GM06990 (cell line): Measurements from ENCODE around the gene PZP.
"Not testable (repeated sequence)": the region's sequence is repeated elsewhere in the genome, so short reads cannot be mapped to it uniquely, and the experiment has no call there.

ENCODE experiments used
- DNase-seq: peaks from one replicate; pipeline ENCODE4 v3.0.0-alpha.2; 2011; ENCODE audit not compliant: insufficient read length; ENCODE audit errors: extremely low read depth
- H3K27me3 ChIP-seq: replicated peaks from 2 replicates; pipeline ENCODE4 v1.6.0; 2011; ENCODE audit warnings: low read length; ENCODE audit not compliant: control insufficient read depth, insufficient read depth
- H3K36me3 ChIP-seq: 2 replicates; pipeline ENCODE4 v1.5.1; 2011; ENCODE audit warnings: low read length; ENCODE audit not compliant: control insufficient read depth, insufficient read depth
- H3K4me3 ChIP-seq: replicated peaks from 2 replicates; pipeline ENCODE4 v1.5.1; 2011; ENCODE audit warnings: low read depth, mild to moderate bottlenecking, control low read depth, low read length
- CTCF ChIP-seq: IDR thresholded peaks from 2 replicates; pipeline ENCODE4 v1.5.1; 2011; ENCODE audit warnings: low read length, control low read depth, mild to moderate bottlenecking, inconsistent platforms; ENCODE audit not compliant: insufficient read depth, poor library complexity, severe bottlenecking

Gene PZP

GRCh38 chr12:9208229-9208628, at the start of gene PZP:
Gene PZP, minus strand, starts transcription at chr12:9208395. Its CDS starts 54 bp downstream, at chr12:9208341.
- Histone ChIP-seq H3K27me3 (no peaks in the 10 kb centered on the region; the same call in 1 of the 2 replicates), H3K36me3 (no peaks in the 10 kb centered on the region), H3K4me3 (no peak within 1 kb of the TSS)
- TF ChIP-seq CTCF: no peak
- no peak for DNase-seq

GRCh38 chr12:9256758-9257405, 48.7 kb upstream of the PZP start:
- Histone ChIP-seq H3K4me3 (no peak overlapping the region), H3K36me3 (no peaks in the 10 kb centered on the region), H3K27me3 (no peaks in the 10 kb centered on the region)
- TF ChIP-seq CTCF: no peak
- DNase-seq: no peak

- H3K27me3 ChIP-seq: no peaks in the 10 kb centered on the region
- no peak for DNase-seq
- no peaks in the 10 kb centered on the region for H3K36me3 ChIP-seq
- no peak for TF ChIP-seq CTCF
- H3K4me3 ChIP-seq: no peak overlapping the region
Measured at GRCh38 chr12:9256341-9256740, 48.1 kb upstream of the PZP start.

- no peak for TF ChIP-seq CTCF
- DNase-seq: no peak
- no peaks in the 10 kb centered on the region for H3K36me3 ChIP-seq
- H3K4me3 ChIP-seq: no peak overlapping the region
- H3K27me3 ChIP-seq: no peaks in the 10 kb centered on the region
Measured at GRCh38 chr12:9255837-9256236, 47.6 kb upstream of the PZP start.

- TF ChIP-seq CTCF: no peak
- DNase-seq: no peak
Measured at GRCh38 chr12:9253464-9253863, 45.3 kb upstream of the PZP start.

GRCh38 chr12:9252791-9253190, 44.6 kb upstream of the PZP start:
- not testable (repeated sequence) for H3K27me3 ChIP-seq, DNase-seq, H3K36me3 ChIP-seq, H3K4me3 ChIP-seq

More at GRCh38 chr12:9253464-9253863, 45.3 kb upstream of the PZP start:
- no peak overlapping the region for H3K4me3 ChIP-seq
- no peaks in the 10 kb centered on the region for H3K36me3 ChIP-seq
- H3K27me3 ChIP-seq: no peaks in the 10 kb centered on the region
